Measurements from ENCODE around the gene SH3GL1.

The SH3GL1 gene

GRCh38 chr19:4403005-4403761 is 2.8 kb upstream of the SH3GL1 start:
- intact Hi-C loops (cut with DNase I), result loop anchor here (5.0 to 10.0 kb wide), 2 partner anchors 52 to 156 kb away; partner anchors contain the start of genes UBXN6 and YJU2
- DNase-seq, result no peak

GRCh38 chr19:4402171-4403004 is 2.0 kb upstream of the SH3GL1 start, which contains the start of gene CHAF1A:
Gene CHAF1A, plus strand, starts transcription at chr19:4402640. Its CDS starts 123 bp downstream, at chr19:4402763.
- peak; percentile 99 to 100 (median 100) for DNase-seq
- intact Hi-C loops (cut with DNase I), result loop anchor here (5.0 to 10.0 kb wide), 2 partner anchors 52 to 155 kb away; partner anchors contain the start of genes UBXN6 and YJU2

- DNase-seq, result no peak
- intact Hi-C loops (cut with DNase I), result loop anchor here (5.0 to 10.0 kb wide), 2 partner anchors 53 to 154 kb away; partner anchors contain the start of genes UBXN6 and YJU2
These were observed 1.4 kb upstream of the SH3GL1 start for GRCh38 chr19:4401769-4402170.

GRCh38 chr19:4399812-4400134 is 574 bp downstream of the SH3GL1 start:
- intact Hi-C loops (cut with DNase I), result loop anchor here (5.0 to 10.0 kb wide), 2 partner anchors 55 to 152 kb away; partner anchors contain the start of genes UBXN6 and YJU2
- peak in 5 of 42 donors; percentile 20 to 39 (median 34) for DNase-seq

- DNase-seq, result no peak
- intact Hi-C loops (cut with DNase I), result no loop called here
These were observed 3.2 kb downstream of the SH3GL1 start for GRCh38 chr19:4396949-4397783.

- no peak for DNase-seq
- intact Hi-C loops (cut with DNase I), result no loop called here
These were observed 6.3 kb downstream of the SH3GL1 start for GRCh38 chr19:4393947-4394590.

- no peak for DNase-seq
- intact Hi-C loops (cut with DNase I), result no loop called here
These were observed 8.5 kb downstream of the SH3GL1 start for GRCh38 chr19:4391701-4392483.

GRCh38 chr19:4391306-4391693 is 9.0 kb downstream of the SH3GL1 start:
- intact Hi-C loops (cut with DNase I), result no loop called here
- no peak for DNase-seq

- intact Hi-C loops (cut with DNase I), result no loop called here
- no peak for DNase-seq
These were observed 9.6 kb downstream of the SH3GL1 start for GRCh38 chr19:4390567-4391305.

GRCh38 chr19:4390017-4390566 is 10.3 kb downstream of the SH3GL1 start:
- DNase-seq, result no peak

GRCh38 chr19:4389511-4390016 is 10.8 kb downstream of the SH3GL1 start:
- no peak for DNase-seq
- intact Hi-C loops (cut with DNase I), result no loop called here

More at GRCh38 chr19:4390017-4390566, 10.3 kb downstream of the SH3GL1 start:
- intact Hi-C loops (cut with DNase I), result no loop called here

GRCh38 chr19:4389064-4389375 is 11.3 kb downstream of the SH3GL1 start:
- intact Hi-C loops (cut with DNase I), result no loop called here
- DNase-seq, result no peak

- intact Hi-C loops (cut with DNase I), result no loop called here
- peak in 1 of 42 donors; percentile 35 for DNase-seq
These were observed 11.8 kb downstream of the SH3GL1 start for GRCh38 chr19:4388337-4389063.

- intact Hi-C loops (cut with DNase I), result no loop called here
- DNase-seq, result peak in 40 of 42 donors; percentile 41 to 85 (median 71)
These were observed 14.1 kb downstream of the SH3GL1 start for GRCh38 chr19:4386041-4386782.

GRCh38 chr19:4385291-4386040 is 14.9 kb downstream of the SH3GL1 start:
- DNase-seq, result peak in 1 of 42 donors; percentile 10
- intact Hi-C loops (cut with DNase I), result no loop called here

All from head of caudate nucleus (tissue), 42 donors.